ENCODE results near the gene MFSD12.

The MFSD12 gene

GRCh38 chr19:3591876-3592613, 34.7 kb upstream of the MFSD12 start:
- Histone ChIP-seq H3K4me2 (ENCODE audit: low read length) (no peak overlapping the region), H3K79me2 (ENCODE audit: control insufficient read depth, low read length) (no peaks in the 10 kb centered on the region)

DNA sequence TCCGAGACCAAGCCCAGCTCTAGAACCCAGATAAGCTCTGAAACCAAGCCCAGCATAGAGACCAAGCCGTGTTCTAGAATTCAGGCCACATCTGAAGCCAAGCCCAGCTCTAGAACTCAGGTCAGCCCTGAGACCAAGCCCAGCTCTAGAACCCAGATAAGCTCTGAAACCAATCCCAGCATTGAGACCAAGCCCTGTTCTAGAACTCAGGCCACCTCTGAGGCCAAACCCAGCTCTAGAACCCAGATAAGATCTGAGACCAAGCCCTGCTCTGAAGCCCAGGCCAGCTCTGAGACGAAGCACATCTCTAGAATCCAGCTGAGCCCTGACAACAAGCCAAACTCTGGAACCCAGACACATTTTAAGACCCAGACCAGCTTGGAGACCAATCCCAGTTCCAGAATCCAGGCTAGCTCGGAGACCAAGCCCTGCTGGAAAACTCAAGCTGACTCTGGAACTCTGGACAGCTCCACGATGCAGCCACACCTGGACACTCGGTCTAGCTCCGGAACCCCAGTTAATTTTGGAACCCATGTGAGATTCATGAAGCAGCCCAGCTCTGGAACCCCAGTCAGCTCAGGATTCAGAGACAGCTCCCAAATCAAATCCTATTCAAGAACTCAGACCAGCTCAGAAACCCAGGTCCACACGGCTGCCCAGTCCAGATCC, 33.7 kb upstream of the MFSD12 start:
- H4K20me1 ChIP-seq (ENCODE audit: control insufficient read depth, insufficient read depth, low read depth, low read length): no peaks in the 10 kb centered on the region
- H3K4me1 ChIP-seq (ENCODE audit: control insufficient read depth, low read length): no peaks in the 10 kb centered on the region
- H3K4me3 ChIP-seq (ENCODE audit: low read length): no peak overlapping the region
- H3K4me2 ChIP-seq (ENCODE audit: low read length): no peak overlapping the region
- no peaks in the 10 kb centered on the region for H3K27me3 ChIP-seq (ENCODE audit: control insufficient read depth, low read length)
- H3F3A ChIP-seq (ENCODE audit: control insufficient read depth, insufficient read depth): no peaks in the 10 kb centered on the region
- TF ChIP-seq CTCF (IDR thresholded peaks at IDR 0.05; ENCODE audit: low read depth, low read length, poor library complexity, severe bottlenecking) (no peak), EZH2phosphoT487 (IDR thresholded peaks at IDR 0.05; ENCODE audit: borderline replicate concordance, low read length) (no peak)
- H3K36me3 ChIP-seq (ENCODE audit: control insufficient read depth, low read length): no peaks in the 10 kb centered on the region
- H3K27ac ChIP-seq (ENCODE audit: low read depth, low read length): no peak overlapping the region
- H3K9me3 ChIP-seq (ENCODE audit: control insufficient read depth, insufficient read depth, low read length): peaks cover 20% of the 10 kb centered on the region; the same call in 1 of the 2 replicates
- H3K9me2 ChIP-seq (replicated peaks; ENCODE audit: control insufficient read depth, low read length): no peaks in the 10 kb centered on the region
- H3K79me2 ChIP-seq (ENCODE audit: control insufficient read depth, low read length): no peaks in the 10 kb centered on the region

More at GRCh38 chr19:3591876-3592613, 34.7 kb upstream of the MFSD12 start:
- H3F3A ChIP-seq (ENCODE audit: control insufficient read depth, insufficient read depth): no peaks in the 10 kb centered on the region
- H3K9me3 ChIP-seq (ENCODE audit: control insufficient read depth, insufficient read depth, low read length): peaks cover 20% of the 10 kb centered on the region; the same call in 1 of the 2 replicates
- H3K4me3 ChIP-seq (ENCODE audit: low read length): no peak overlapping the region
- H3K27ac ChIP-seq (ENCODE audit: low read depth, low read length): no peak overlapping the region
- TF ChIP-seq EZH2phosphoT487 (IDR thresholded peaks at IDR 0.05; ENCODE audit: borderline replicate concordance, low read length): no peak
- no peak for TF ChIP-seq CTCF (IDR thresholded peaks at IDR 0.05; ENCODE audit: low read depth, low read length, poor library complexity, severe bottlenecking)
- no peaks in the 10 kb centered on the region for H4K20me1 ChIP-seq (ENCODE audit: control insufficient read depth, insufficient read depth, low read depth, low read length)
- H3K4me1 ChIP-seq (ENCODE audit: control insufficient read depth, low read length): no peaks in the 10 kb centered on the region
- H3K9me2 ChIP-seq (replicated peaks; ENCODE audit: control insufficient read depth, low read length): no peaks in the 10 kb centered on the region
- H3K27me3 ChIP-seq (ENCODE audit: control insufficient read depth, low read length): no peaks in the 10 kb centered on the region
- H3K36me3 ChIP-seq (ENCODE audit: control insufficient read depth, low read length): no peaks in the 10 kb centered on the region

GRCh38 chr19:3589949-3590348, 32.6 kb upstream of the MFSD12 start:
- peaks cover 20% of the 10 kb centered on the region; the same call in 1 of the 2 replicates for H3K9me3 ChIP-seq (ENCODE audit: control insufficient read depth, insufficient read depth, low read length)
- no peaks in the 10 kb centered on the region for H3K27me3 ChIP-seq (ENCODE audit: control insufficient read depth, low read length)
- no peaks in the 10 kb centered on the region for H3F3A ChIP-seq (ENCODE audit: control insufficient read depth, insufficient read depth)
- no peak overlapping the region for H3K27ac ChIP-seq (ENCODE audit: low read depth, low read length)
- no peaks in the 10 kb centered on the region for H4K20me1 ChIP-seq (ENCODE audit: control insufficient read depth, insufficient read depth, low read depth, low read length)
- H3K36me3 ChIP-seq (ENCODE audit: control insufficient read depth, low read length): no peaks in the 10 kb centered on the region
- no peak overlapping the region for H3K4me3 ChIP-seq (ENCODE audit: low read length)
- no peak overlapping the region for H3K4me2 ChIP-seq (ENCODE audit: low read length)
- H3K9me2 ChIP-seq (replicated peaks; ENCODE audit: control insufficient read depth, low read length): no peaks in the 10 kb centered on the region
- TF ChIP-seq CTCF (IDR thresholded peaks at IDR 0.05; ENCODE audit: low read depth, low read length, poor library complexity, severe bottlenecking) (no peak), EZH2phosphoT487 (IDR thresholded peaks at IDR 0.05; ENCODE audit: borderline replicate concordance, low read length) (no peak)
- no peaks in the 10 kb centered on the region for H3K79me2 ChIP-seq (ENCODE audit: control insufficient read depth, low read length)
- H3K4me1 ChIP-seq (ENCODE audit: control insufficient read depth, low read length): no peaks in the 10 kb centered on the region
